A549 treated with DMSO at 1 μM for 4 hours (cell line): ENCODE results near the gene ALG3. TPM values are rescaled to one million over a fixed set of nuclear protein-coding genes. Genes with fewer than 3 reads are reported as not detected.

Source experiments
- total RNA-seq: library from RNA; stranded (reverse); fragments of 200-300 nt; extraction: Qiagen RNA extraction; gene quantifications from 5 replicates; pipeline ENCODE4 v1.2.3, GENCODE V29; 2022; ENCODE audit warnings: low read depth

The ALG3 gene
- 63.7 to 82.1 TPM (median 70.1 TPM) in 5 replicates for total RNA-seq

DNA sequence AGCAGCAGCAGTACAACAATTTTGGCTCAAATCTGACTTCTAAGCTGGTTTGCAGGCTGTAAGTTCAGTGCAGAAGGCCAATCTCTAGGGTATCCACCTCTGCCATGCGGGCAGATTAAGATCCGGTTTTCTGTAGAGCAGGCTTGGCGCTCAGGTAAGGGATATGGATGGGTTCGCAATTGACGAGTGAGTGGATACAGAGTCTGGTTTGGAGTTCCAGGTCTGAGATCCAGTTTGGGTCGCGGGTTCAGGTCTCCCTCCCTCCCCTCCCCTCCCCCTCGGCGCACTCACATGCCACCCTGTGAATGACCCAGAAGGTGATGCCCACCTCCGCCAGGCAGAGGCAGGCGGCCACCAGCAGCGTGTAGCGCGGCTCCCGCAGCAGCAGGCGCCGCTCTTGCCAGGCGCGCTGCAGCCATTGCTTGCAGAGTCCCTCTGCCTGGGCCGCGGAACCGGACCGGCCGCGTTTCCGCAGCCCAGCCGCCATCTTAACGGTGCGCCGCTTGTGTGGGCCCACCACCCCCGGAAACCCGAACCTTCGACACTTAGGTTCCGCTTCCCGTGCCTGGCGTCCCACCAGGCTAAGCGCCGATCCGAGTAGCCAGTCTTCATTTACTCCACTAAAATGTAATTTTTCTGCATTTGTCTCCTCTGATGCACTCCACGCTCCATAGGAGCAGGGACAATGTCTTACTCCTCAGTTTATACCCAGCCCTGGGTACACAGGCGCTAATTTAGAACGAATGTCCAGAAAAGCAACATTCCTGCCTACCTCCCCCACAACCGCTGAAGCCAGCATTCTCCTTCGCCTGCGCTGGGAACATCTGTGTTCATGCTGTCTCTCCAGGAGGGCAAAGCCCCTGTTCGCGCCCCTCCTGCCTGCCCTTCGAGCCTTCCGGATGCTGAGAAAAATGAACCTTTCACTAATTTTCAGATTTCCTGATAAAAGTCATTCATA, at the start of gene ALG3:
Gene ALG3 (minus strand): TSS at position 509 of the 958 bp plus-strand sequence. CDS start 22 bp downstream, at position 487.

DNA sequence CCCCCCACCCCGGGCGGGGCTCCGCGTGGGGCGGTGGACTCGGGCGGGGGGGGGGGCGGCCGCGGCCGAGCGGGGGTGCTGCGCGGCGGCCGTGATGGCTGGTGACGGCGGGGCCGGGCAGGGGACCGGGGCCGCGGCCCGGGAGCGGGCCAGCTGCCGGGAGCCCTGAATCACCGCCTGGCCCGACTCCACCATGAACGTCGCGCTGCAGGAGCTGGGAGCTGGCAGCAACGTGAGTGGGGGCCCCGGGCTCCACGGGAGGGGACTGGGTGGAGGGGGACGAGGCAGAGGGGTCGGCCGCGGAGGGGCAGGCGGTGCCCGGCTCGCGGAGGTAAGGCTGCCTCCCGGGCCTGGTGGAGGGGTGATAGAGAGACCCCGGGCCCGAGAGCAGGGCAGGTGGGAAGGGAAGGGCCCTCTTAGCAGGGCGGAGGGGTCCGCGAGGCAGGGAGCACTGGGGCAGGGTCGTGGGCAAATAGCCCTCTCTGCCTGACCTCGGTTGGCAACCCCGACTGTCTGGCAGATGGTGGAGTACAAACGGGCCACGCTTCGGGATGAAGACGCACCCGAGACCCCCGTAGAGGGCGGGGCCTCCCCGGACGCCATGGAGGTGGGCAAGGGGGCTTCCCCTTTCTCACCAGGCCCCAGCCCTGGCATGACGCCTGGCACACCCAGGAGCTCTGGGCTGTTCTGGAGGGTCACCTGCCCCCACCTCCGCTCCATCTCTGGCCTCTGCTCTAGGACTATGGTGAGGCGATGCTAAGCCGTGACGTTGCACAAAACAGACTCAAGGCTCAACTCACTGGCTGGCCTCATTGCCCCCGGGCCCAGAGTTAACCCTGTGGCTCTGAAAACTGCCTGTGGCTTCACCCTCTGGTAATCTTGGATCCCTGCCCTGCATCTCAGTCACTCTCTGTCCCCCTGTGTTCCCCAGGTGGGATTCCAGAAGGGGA, 27.5 kb upstream of the ALG3 start, which contains the start of gene ECE2:
Gene ECE2 (plus strand): TSS at position 62 of the 950 bp plus-strand sequence. CDS start 132 bp downstream, at position 194.

DNA sequence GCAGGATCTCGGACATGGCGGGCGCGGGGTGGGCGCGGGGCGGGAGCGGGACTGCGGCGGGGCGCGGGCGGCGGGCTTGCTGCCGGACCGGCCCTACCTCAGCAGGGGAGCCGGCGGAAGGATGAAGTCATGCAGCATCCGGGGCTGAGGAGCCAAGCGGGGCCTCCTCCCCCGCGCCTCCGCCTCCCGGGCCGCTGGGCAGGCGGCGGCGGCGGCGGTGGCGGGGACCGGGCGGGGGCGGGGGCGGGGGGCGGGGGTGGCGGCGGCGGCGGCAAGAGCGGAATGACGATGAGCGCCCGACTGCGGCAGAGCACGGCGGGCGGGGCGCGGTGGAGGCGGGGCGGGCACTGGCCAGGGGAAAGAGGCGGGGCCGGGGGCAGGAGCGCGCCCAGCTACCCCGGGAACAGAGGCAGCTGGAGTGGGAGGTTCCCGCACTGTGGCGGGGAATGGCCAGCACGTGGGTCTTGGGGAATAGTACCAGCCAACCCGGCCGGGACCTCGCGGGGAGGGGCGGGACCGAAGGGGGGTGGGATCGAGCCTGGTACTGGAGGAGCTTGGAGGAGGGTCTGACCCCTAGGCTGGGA, 12.6 kb upstream of the ALG3 start, which contains the start of gene CAMK2N2:
Gene CAMK2N2 (minus strand): TSS at position 284 of the 584 bp plus-strand sequence. CDS start 268 bp downstream, at position 16.

DNA sequence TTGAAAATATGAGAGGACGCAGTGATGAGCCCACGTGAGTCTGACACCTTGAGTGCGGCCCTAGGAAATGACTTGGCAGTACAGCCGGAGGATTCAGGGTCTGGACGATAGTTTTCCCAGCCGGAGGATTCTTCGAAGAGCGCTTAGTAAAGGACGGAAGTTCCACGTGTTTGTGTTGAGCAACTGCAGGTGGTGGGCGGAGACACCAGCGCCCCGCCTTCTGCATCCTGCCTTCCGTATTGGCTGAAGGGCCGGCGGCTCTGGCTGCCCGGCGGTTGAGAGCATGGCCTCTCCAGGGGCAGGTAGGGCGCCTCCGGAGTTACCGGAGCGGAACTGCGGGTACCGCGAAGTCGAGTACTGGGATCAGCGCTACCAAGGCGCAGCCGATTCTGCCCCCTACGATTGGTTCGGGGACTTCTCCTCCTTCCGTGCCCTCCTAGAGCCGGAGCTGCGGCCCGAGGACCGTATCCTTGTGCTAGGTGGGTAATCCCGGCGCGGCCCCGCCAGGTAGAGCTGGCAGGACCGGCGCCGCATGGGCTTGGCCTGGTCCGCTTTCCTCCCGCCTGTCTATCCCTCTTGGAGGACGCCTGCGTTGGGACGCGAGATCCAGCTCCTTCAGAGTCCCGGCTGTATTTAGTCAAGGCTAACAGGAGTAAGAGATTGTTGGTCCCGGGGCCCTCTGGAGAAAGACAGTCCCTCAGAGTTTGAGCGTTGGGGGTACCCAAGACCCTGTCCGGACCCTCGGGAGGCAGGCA, 827 bp upstream of the ALG3 start, which contains the start of gene EEF1AKMT4:
Gene EEF1AKMT4 (plus strand): TSS at position 261 of the 755 bp plus-strand sequence. CDS start 23 bp downstream, at position 284.

DNA sequence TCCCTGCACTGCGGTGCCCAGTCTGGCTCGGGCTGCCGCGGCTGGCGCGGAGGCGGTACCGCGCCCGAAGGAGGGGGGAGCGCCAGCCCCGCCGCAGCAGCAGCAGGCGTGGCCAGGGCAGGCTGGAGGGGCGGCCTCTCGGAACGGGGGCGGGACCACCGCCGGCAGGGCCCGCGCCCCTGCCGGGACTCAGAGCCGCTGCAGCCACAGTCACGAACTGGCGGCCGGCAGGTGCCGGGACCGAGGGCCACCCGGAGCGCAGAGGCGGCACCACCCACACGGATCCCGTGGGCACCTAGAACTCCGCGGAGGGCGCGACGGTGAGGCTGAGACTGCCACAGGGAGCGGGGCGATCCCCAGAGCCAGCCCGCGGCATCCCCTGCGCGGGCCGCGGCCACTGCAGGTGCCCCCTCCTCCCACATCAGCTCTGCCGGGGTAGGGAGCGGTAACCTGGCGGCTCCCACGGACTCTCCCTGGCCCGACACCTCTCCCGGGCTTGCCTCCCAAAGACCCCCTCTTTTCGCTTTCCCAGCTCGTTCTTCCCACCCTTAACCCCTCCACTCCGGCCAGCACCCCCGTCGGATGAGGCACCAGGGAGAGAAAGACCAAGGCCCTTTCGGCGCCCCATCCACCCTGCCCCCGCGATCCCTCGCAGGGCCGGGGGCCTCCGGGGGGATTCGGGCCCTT, 19.2 kb downstream of the ALG3 start, which contains the start of gene VWA5B2:
Gene VWA5B2 (plus strand): TSS at position 192 of the 687 bp plus-strand sequence. CDS start 944 bp downstream, outside the sequence.

Other genes with a start within 250 kb of the ALG3 start
- gene ABCC5, start 231.1 kb downstream of the ALG3 start, total RNA-seq: 8.8 to 12.9 TPM (median 11.9 TPM) in 5 replicates
- gene HTR3D, start 217.2 kb downstream of the ALG3 start, total RNA-seq: not detected in 5 replicates
- not detected in 5 replicates for gene HTR3C, start 195.9 kb downstream of the ALG3 start, total RNA-seq
- not detected in 5 replicates for gene HTR3E, start 151.9 kb downstream of the ALG3 start, total RNA-seq
- gene EIF2B5, start 113.6 kb downstream of the ALG3 start, total RNA-seq: 26.5 to 31.2 TPM (median 30.9 TPM) in 5 replicates
- gene DVL3, start 93.6 kb downstream of the ALG3 start, total RNA-seq: 18.3 to 29.0 TPM (median 24.6 TPM) in 5 replicates
- gene AP2M1, start 74.1 kb downstream of the ALG3 start, total RNA-seq: 296 to 327 TPM (median 312 TPM) in 5 replicates
- gene ABCF3, start 62.8 kb downstream of the ALG3 start, total RNA-seq: 32.6 to 37.7 TPM (median 33.9 TPM) in 5 replicates
- 0.38 to 0.56 TPM (median 0.48 TPM) in 5 replicates for gene VWA5B2, start 19.4 kb downstream of the ALG3 start, total RNA-seq
- gene EEF1AKMT4, start 710 bp upstream of the ALG3 start, total RNA-seq: 11.0 to 13.5 TPM (median 12.2 TPM) in 5 replicates
- gene CAMK2N2, start 12.6 kb upstream of the ALG3 start, total RNA-seq: 0.90 to 1.7 TPM (median 1.1 TPM) in 5 replicates
- not detected in 5 replicates for gene ECE2, start 27.1 kb upstream of the ALG3 start, total RNA-seq
- gene PSMD2, start 50.3 kb upstream of the ALG3 start, total RNA-seq: 315 to 419 TPM (median 334 TPM) in 5 replicates
- gene EIF4G1, start 65.6 kb upstream of the ALG3 start, total RNA-seq: 252 to 292 TPM (median 278 TPM) in 5 replicates
- 8.9 to 10.6 TPM (median 10.4 TPM) in 5 replicates for gene FAM131A, start 88.6 kb upstream of the ALG3 start, total RNA-seq
- gene CLCN2, start 112.6 kb upstream of the ALG3 start, total RNA-seq: 4.7 to 5.4 TPM (median 5.2 TPM) in 5 replicates
- gene POLR2H, start 112.7 kb upstream of the ALG3 start, total RNA-seq: 73.1 to 83.9 TPM (median 75.8 TPM) in 5 replicates
- not detected in 5 replicates for gene THPO, start 129.2 kb upstream of the ALG3 start, total RNA-seq
- 0.10 to 0.17 TPM (median 0.16 TPM) in 5 replicates for gene CHRD, start 131.1 kb upstream of the ALG3 start, total RNA-seq